ENCODE measurements around the gene SYT2.
A peak's percentile ranks its signal among the peaks of the same experiment; 100 is the strongest.
"Not testable (repeated sequence)": the region's sequence is repeated elsewhere in the genome, so short reads cannot be mapped to it uniquely, and the experiment has no call there.

Gene SYT2

GRCh38 chr1:202710070-202711045 lies at the start of gene SYT2:
Gene SYT2 (minus strand): TSS chr1:202710454. CDS start chr1:202605772, 104,682 bp downstream.
- peaks cover 9 to 11% of the 10 kb centered on the region in 2 donors for H3K4me1 ChIP-seq (ENCODE audit: control insufficient read depth in 1 of 2, insufficient read depth in 2 of 2, low read length in 2 of 2)
- H3K27ac ChIP-seq (ENCODE audit: low read depth, low read length): no peak within 1 kb of the TSS
- H3K9me3 ChIP-seq (ENCODE audit: control insufficient read depth in 1 of 2, low read length in 2 of 2): no peaks in the 10 kb centered on the region
- H3K4me3 ChIP-seq (ENCODE audit: low read depth in 1 of 2, low read length in 2 of 2): peak within 1 kb of the TSS; percentile 40 to 43
- H3K9ac ChIP-seq (ENCODE audit: low read depth in 1 of 2, low read length in 2 of 2): no peak within 1 kb of the TSS
- H3K36me3 ChIP-seq (ENCODE audit: control insufficient read depth in 1 of 2, insufficient read depth in 2 of 2, low read length in 2 of 2): no peaks in the 10 kb centered on the region
- H3K27me3 ChIP-seq (ENCODE audit: control insufficient read depth in 1 of 2, insufficient read depth in 2 of 2, low read length in 2 of 2): peaks cover 45 to 54% of the 10 kb centered on the region in 2 donors

- Histone ChIP-seq H3K27me3 (ENCODE audit: control insufficient read depth in 1 of 2, insufficient read depth in 2 of 2, low read length in 2 of 2) (no peaks in the 10 kb centered on the region), H3K9me3 (ENCODE audit: control insufficient read depth in 1 of 2, low read length in 2 of 2) (no peaks in the 10 kb centered on the region), H3K9ac (ENCODE audit: low read depth in 1 of 2, low read length in 2 of 2) (no peak overlapping the region), H3K36me3 (ENCODE audit: control insufficient read depth in 1 of 2, insufficient read depth in 2 of 2, low read length in 2 of 2) (peaks cover 21 to 58% of the 10 kb centered on the region in 2 donors), H3K4me3 (ENCODE audit: low read depth in 1 of 2, low read length in 2 of 2) (no peak overlapping the region), H3K27ac (ENCODE audit: low read depth, low read length) (no peak overlapping the region), H3K4me1 (ENCODE audit: control insufficient read depth in 1 of 2, insufficient read depth in 2 of 2, low read length in 2 of 2) (no peaks in the 10 kb centered on the region)
Observed at GRCh38 chr1:202756391-202756790, 46.1 kb upstream of the SYT2 start.

GRCh38 chr1:202754293-202754692 lies 44.0 kb upstream of the SYT2 start:
- H3K4me3 ChIP-seq (ENCODE audit: low read depth in 1 of 2, low read length in 2 of 2): no peak overlapping the region
- no peaks in the 10 kb centered on the region for H3K27me3 ChIP-seq (ENCODE audit: control insufficient read depth in 1 of 2, insufficient read depth in 2 of 2, low read length in 2 of 2)
- peaks cover 21 to 60% of the 10 kb centered on the region in 2 donors for H3K36me3 ChIP-seq (ENCODE audit: control insufficient read depth in 1 of 2, insufficient read depth in 2 of 2, low read length in 2 of 2)
- H3K4me1 ChIP-seq (ENCODE audit: control insufficient read depth in 1 of 2, insufficient read depth in 2 of 2, low read length in 2 of 2): no peaks in the 10 kb centered on the region
- H3K27ac ChIP-seq (ENCODE audit: low read depth, low read length): no peak overlapping the region
- no peaks in the 10 kb centered on the region for H3K9me3 ChIP-seq (ENCODE audit: control insufficient read depth in 1 of 2, low read length in 2 of 2)
- no peak overlapping the region for H3K9ac ChIP-seq (ENCODE audit: low read depth in 1 of 2, low read length in 2 of 2)

- H3K27ac ChIP-seq (ENCODE audit: low read depth, low read length): no peak overlapping the region
- no peaks in the 10 kb centered on the region for H3K27me3 ChIP-seq (ENCODE audit: control insufficient read depth in 1 of 2, insufficient read depth in 2 of 2, low read length in 2 of 2)
- H3K4me1 ChIP-seq (ENCODE audit: control insufficient read depth in 1 of 2, insufficient read depth in 2 of 2, low read length in 2 of 2): no peaks in the 10 kb centered on the region
- no peaks in the 10 kb centered on the region for H3K9me3 ChIP-seq (ENCODE audit: control insufficient read depth in 1 of 2, low read length in 2 of 2)
- H3K4me3 ChIP-seq (ENCODE audit: low read depth in 1 of 2, low read length in 2 of 2): no peak overlapping the region
- no peak overlapping the region for H3K9ac ChIP-seq (ENCODE audit: low read depth in 1 of 2, low read length in 2 of 2)
- H3K36me3 ChIP-seq (ENCODE audit: control insufficient read depth in 1 of 2, insufficient read depth in 2 of 2, low read length in 2 of 2): peaks cover 29 to 65% of the 10 kb centered on the region in 2 donors
Observed at GRCh38 chr1:202752774-202753173, 42.5 kb upstream of the SYT2 start.

GRCh38 chr1:202750761-202751160 lies 40.5 kb upstream of the SYT2 start:
- no peak overlapping the region for H3K27ac ChIP-seq (ENCODE audit: low read depth, low read length)
- no peaks in the 10 kb centered on the region for H3K9me3 ChIP-seq (ENCODE audit: control insufficient read depth in 1 of 2, low read length in 2 of 2)
- no peaks in the 10 kb centered on the region for H3K27me3 ChIP-seq (ENCODE audit: control insufficient read depth in 1 of 2, insufficient read depth in 2 of 2, low read length in 2 of 2)
- no peak overlapping the region for H3K4me3 ChIP-seq (ENCODE audit: low read depth in 1 of 2, low read length in 2 of 2)
- peaks cover 28 to 55% of the 10 kb centered on the region in 2 donors for H3K36me3 ChIP-seq (ENCODE audit: control insufficient read depth in 1 of 2, insufficient read depth in 2 of 2, low read length in 2 of 2)
- H3K4me1 ChIP-seq (ENCODE audit: control insufficient read depth in 1 of 2, insufficient read depth in 2 of 2, low read length in 2 of 2): no peaks in the 10 kb centered on the region
- no peak overlapping the region for H3K9ac ChIP-seq (ENCODE audit: low read depth in 1 of 2, low read length in 2 of 2)

GRCh38 chr1:202750024-202750423 lies 39.8 kb upstream of the SYT2 start:
- Histone ChIP-seq H3K36me3 (ENCODE audit: control insufficient read depth in 1 of 2, insufficient read depth in 2 of 2, low read length in 2 of 2) (peaks cover 28 to 55% of the 10 kb centered on the region in 2 donors), H3K27ac (ENCODE audit: low read depth, low read length) (no peak overlapping the region), H3K27me3 (ENCODE audit: control insufficient read depth in 1 of 2, insufficient read depth in 2 of 2, low read length in 2 of 2) (no peaks in the 10 kb centered on the region)

GRCh38 chr1:202745323-202745888 lies 35.2 kb upstream of the SYT2 start:
- Histone ChIP-seq H3K4me1 (ENCODE audit: control insufficient read depth in 1 of 2, insufficient read depth in 2 of 2, low read length in 2 of 2) (no peaks in the 10 kb centered on the region), H3K36me3 (ENCODE audit: control insufficient read depth in 1 of 2, insufficient read depth in 2 of 2, low read length in 2 of 2) (peaks cover 34 to 57% of the 10 kb centered on the region in 2 donors), H3K4me3 (ENCODE audit: low read depth in 1 of 2, low read length in 2 of 2) (no peak overlapping the region), H3K27me3 (ENCODE audit: control insufficient read depth in 1 of 2, insufficient read depth in 2 of 2, low read length in 2 of 2) (no peaks in the 10 kb centered on the region), H3K9ac (ENCODE audit: low read depth in 1 of 2, low read length in 2 of 2) (no peak overlapping the region), H3K27ac (ENCODE audit: low read depth, low read length) (no peak overlapping the region), H3K9me3 (ENCODE audit: control insufficient read depth in 1 of 2, low read length in 2 of 2) (no peaks in the 10 kb centered on the region)

More at GRCh38 chr1:202750024-202750423, 39.8 kb upstream of the SYT2 start:
- Histone ChIP-seq H3K9ac (ENCODE audit: low read depth in 1 of 2, low read length in 2 of 2) (no peak overlapping the region), H3K4me3 (ENCODE audit: low read depth in 1 of 2, low read length in 2 of 2) (no peak overlapping the region), H3K9me3 (ENCODE audit: control insufficient read depth in 1 of 2, low read length in 2 of 2) (no peaks in the 10 kb centered on the region), H3K4me1 (ENCODE audit: control insufficient read depth in 1 of 2, insufficient read depth in 2 of 2, low read length in 2 of 2) (no peaks in the 10 kb centered on the region)

GRCh38 chr1:202744770-202745169 lies 34.5 kb upstream of the SYT2 start:
- H3K9ac ChIP-seq (ENCODE audit: low read depth in 1 of 2, low read length in 2 of 2); H3K4me3 ChIP-seq (ENCODE audit: low read depth in 1 of 2, low read length in 2 of 2); H3K4me1 ChIP-seq (ENCODE audit: control insufficient read depth in 1 of 2, insufficient read depth in 2 of 2, low read length in 2 of 2); H3K9me3 ChIP-seq (ENCODE audit: control insufficient read depth in 1 of 2, low read length in 2 of 2); H3K27me3 ChIP-seq (ENCODE audit: control insufficient read depth in 1 of 2, insufficient read depth in 2 of 2, low read length in 2 of 2); H3K27ac ChIP-seq (ENCODE audit: low read depth, low read length): not testable (repeated sequence)
- peaks cover 34 to 51% of the 10 kb centered on the region in 2 donors for H3K36me3 ChIP-seq (ENCODE audit: control insufficient read depth in 1 of 2, insufficient read depth in 2 of 2, low read length in 2 of 2)

- Histone ChIP-seq H3K4me3 (ENCODE audit: low read depth in 1 of 2, low read length in 2 of 2) (no peak overlapping the region), H3K36me3 (ENCODE audit: control insufficient read depth in 1 of 2, insufficient read depth in 2 of 2, low read length in 2 of 2) (peaks cover 30 to 38% of the 10 kb centered on the region in 2 donors), H3K27me3 (ENCODE audit: control insufficient read depth in 1 of 2, insufficient read depth in 2 of 2, low read length in 2 of 2) (no peaks in the 10 kb centered on the region), H3K9ac (ENCODE audit: low read depth in 1 of 2, low read length in 2 of 2) (no peak overlapping the region), H3K9me3 (ENCODE audit: control insufficient read depth in 1 of 2, low read length in 2 of 2) (no peaks in the 10 kb centered on the region), H3K4me1 (ENCODE audit: control insufficient read depth in 1 of 2, insufficient read depth in 2 of 2, low read length in 2 of 2) (no peaks in the 10 kb centered on the region), H3K27ac (ENCODE audit: low read depth, low read length) (no peak overlapping the region)
Observed at GRCh38 chr1:202742496-202742895, 32.2 kb upstream of the SYT2 start.

GRCh38 chr1:202733251-202733650 lies 23.0 kb upstream of the SYT2 start:
- peaks cover 75 to 76% of the 10 kb centered on the region in 2 donors for H3K36me3 ChIP-seq (ENCODE audit: control insufficient read depth in 1 of 2, insufficient read depth in 2 of 2, low read length in 2 of 2)
- H3K9ac ChIP-seq (ENCODE audit: low read depth in 1 of 2, low read length in 2 of 2): no peak overlapping the region
- H3K4me1 ChIP-seq (ENCODE audit: control insufficient read depth in 1 of 2, insufficient read depth in 2 of 2, low read length in 2 of 2): no peaks in the 10 kb centered on the region
- no peaks in the 10 kb centered on the region for H3K27me3 ChIP-seq (ENCODE audit: control insufficient read depth in 1 of 2, insufficient read depth in 2 of 2, low read length in 2 of 2)
- no peak overlapping the region for H3K27ac ChIP-seq (ENCODE audit: low read depth, low read length)
- H3K4me3 ChIP-seq (ENCODE audit: low read depth in 1 of 2, low read length in 2 of 2): no peak overlapping the region
- no peaks in the 10 kb centered on the region for H3K9me3 ChIP-seq (ENCODE audit: control insufficient read depth in 1 of 2, low read length in 2 of 2)
